ENCODE results near the gene CDH18.

CDH18 gene, protein sequence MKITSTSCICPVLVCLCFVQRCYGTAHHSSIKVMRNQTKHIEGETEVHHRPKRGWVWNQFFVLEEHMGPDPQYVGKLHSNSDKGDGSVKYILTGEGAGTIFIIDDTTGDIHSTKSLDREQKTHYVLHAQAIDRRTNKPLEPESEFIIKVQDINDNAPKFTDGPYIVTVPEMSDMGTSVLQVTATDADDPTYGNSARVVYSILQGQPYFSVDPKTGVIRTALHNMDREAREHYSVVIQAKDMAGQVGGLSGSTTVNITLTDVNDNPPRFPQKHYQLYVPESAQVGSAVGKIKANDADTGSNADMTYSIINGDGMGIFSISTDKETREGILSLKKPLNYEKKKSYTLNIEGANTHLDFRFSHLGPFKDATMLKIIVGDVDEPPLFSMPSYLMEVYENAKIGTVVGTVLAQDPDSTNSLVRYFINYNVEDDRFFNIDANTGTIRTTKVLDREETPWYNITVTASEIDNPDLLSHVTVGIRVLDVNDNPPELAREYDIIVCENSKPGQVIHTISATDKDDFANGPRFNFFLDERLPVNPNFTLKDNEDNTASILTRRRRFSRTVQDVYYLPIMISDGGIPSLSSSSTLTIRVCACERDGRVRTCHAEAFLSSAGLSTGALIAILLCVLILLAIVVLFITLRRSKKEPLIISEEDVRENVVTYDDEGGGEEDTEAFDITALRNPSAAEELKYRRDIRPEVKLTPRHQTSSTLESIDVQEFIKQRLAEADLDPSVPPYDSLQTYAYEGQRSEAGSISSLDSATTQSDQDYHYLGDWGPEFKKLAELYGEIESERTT

DNA sequence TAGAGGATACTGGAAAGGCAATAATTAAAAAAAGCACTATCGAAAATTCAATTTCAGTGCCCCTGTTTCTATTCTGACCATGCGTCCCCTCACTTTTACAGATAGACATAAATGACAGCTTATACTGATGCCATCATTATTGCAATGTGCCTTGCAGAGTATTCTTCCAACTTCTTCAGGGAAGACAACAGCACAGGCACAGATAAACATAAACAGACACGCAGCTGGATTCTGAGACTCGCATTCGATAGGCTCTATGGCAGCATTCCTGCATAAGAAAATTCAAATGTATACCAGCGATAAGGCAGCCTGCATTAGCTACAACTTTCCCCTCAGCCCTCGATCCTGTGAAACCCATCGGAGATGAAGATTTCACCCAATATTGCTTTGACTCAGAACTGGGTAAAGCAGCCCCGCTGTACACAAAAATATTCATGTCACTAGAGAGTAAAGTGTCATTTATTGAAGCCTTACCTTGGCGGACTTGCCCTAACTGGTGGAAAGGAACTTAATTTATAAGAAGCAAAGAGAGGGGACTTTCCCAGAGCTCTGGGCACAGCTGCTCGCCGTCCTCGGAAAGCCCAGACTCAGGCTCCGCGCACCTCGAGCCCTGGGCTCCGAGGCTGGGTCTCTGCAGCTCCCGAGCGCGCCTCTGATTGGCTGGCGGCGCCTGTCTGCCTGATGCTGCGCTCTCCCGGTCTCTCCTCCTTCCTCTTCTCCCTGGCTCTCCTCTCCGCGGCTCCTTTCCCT, at the start of gene CDH18:
TSS of gene CDH18 (minus strand) at position 589 of the 750 bp plus-strand sequence. CDS start 149,214 bp downstream, outside the sequence.
- DNase-seq (ENCODE audit: low read depth) = no peak

DNA sequence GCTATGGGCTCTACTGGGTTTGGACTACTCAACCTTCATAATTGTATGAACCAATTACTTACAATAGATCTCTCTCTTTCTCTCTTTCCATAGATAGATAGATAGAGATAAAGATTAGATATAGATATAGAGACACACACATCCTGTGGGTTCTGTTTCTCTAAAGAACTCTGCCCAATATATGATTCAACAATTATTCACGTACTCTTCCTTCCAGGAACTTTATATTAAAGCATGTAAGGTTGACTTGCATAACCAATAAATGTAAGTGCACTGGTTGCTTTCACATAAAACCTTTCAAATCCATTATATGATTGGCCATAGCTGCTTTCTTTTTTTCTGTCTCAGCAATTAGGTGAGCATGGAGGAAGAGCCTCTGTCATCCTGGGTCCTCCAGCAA, 46.7 kb upstream of the CDH18 start:
- DNase-seq (ENCODE audit: low read depth) = no peak

DNA sequence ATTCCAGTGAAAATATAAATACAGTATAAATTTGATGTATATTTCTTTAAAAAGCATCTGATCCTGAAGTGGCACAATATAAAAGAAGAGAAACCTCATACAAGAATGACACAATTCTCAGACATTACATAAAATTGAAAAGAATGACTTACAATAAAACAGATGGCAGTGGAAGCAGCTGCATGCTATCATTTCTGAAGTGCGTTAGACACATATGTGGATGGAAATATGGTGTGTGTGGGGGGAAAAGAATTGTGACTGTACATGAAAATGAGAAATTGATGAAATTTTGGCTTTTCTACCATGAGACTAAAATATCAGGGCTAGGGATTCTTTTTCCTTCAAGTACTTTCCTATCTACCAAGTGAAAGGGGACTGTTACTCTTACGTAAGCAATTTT, 45.9 kb upstream of the CDH18 start:
- no peak for DNase-seq (ENCODE audit: low read depth)

DNA sequence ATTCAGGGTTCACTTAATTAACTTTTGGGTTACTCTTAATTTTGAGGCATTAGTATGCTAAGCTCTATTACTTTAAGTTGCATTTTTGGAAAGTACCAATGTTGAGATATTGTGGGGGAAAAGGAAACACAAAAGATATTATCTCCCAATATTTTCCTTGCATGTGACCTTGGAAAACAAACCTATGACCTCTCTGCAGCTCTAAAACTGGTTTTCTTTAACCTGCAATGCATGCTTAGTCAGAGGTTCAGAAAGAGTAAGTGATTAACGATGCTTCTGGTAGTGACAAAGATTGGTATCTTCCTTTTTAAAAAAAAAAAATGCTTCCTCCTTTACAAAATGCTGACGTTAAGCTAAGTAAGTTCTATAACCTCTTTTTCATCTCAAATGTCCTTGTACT, 44.9 kb upstream of the CDH18 start:
- DNase-seq (ENCODE audit: low read depth) = no peak

DNA sequence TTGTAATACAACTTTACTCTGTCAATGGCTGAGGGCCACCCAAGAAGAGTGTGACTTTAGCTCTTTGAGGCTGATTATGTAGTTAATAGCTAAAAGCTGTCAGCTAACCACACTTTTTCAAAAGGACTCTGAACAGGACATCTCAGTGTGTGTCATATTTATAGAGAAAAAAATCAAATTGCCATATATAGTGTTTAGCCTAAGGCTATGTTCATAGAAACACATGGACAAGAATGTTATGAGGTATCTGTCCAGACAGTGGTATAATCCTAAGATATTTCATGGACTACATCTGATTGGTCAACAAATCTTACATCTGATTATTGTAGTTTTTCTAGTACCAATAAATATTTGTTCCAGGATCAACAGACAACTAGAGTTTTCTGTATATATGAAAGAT, 42.1 kb upstream of the CDH18 start:
- no peak for DNase-seq (ENCODE audit: low read depth)

DNA sequence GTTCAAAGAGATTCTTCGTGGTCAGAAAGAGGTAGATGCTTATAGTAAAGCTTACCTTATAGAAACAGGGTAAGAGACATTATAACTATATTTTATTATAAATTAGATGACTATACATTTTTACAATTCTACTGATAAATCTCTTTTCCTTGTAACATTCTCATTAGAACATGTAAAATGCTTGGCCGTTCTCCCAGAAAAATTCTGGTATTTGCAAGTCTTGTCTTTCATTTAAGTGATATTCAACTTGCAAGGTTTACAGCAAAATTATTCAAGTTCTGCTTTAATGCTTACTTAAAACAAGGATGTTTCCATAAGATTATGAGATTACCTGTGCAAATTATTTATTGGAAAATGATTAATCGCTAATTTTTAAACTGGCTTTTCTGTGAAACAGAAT, 41.3 kb upstream of the CDH18 start:
- no peak for DNase-seq (ENCODE audit: low read depth)

DNA sequence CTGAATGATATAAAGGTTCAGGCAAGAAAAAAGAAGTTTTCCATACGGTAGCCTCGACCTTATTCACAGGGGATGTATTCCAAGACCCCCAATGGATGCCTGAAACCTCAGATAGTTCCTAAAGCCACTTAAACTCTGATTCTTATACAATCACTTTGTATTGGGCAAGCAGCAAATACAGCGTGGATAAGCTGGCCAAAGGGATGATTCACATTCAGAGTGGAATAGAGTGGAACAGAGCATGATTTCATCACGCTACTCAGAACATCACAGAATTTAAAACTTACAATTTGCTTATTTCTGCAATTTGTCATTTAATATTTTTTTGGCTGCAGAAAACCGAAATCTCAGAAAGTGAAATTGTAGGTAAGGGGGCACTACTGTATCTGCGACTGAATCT, 40.5 kb upstream of the CDH18 start:
- DNase-seq (ENCODE audit: low read depth) = no peak

DNA sequence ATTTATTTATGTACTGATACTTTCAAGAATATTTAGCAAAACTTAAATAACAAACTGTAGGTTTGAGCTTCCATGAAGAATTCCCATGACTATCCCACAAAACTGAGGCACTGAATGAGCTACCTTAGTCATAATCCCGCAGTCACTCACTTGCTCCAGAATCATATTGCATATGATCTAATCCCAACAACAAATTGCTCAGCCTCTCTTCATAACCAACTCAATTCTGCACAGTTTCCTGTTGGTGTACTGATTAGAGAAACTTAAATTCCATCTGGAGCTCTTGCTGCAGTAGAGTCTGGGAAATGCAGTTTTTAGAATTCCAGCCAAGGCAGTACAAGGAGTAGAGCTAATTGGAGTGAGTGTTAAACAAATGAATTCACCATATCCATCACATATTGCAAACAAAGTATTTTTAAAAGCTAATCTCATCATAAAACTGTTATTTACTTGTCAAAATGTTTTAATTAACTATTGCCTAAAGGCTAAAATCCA, 35.7 kb upstream of the CDH18 start:
- DNase-seq (ENCODE audit: low read depth) = no peak

DNA sequence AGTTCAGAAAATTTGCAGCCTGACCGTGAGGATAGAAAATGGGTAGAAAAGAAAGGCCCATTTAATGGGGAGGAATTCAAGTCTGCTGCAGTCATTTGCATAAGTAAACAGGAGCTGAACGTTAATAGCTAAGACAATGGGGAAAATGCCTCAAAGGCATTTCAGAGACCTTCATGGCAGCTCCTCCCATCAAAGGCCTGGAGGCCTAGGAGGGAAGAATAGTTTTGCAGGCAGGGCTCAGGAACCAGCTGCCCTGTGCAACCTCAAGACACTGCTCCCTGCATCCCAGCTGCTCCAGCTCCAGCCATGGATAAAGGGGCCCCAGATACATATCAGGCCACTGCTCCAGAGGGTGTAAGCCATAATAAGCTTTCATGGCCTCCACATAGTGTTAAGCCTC, 32.2 kb upstream of the CDH18 start:
- no peak for DNase-seq (ENCODE audit: low read depth)

DNA sequence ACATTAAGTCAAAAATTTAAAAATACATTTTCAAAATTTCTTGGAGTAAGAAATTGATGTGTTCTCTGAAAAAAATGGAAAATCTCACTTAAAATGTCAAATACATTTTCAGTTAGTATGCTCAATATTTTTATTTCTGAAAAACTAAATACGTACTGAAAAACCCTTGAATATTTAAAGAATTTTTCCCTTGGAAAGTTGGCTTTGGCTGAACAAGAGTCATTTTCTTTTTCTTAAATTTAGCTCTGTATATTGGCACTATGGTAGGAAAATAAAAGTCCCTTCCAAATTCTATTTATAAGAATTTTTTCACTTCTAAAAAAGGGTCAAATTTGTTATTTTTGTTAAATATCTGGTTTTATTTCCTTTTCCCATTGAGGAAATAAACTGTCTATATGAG, 29.0 kb upstream of the CDH18 start:
- DNase-seq (ENCODE audit: low read depth) = no peak

DNA sequence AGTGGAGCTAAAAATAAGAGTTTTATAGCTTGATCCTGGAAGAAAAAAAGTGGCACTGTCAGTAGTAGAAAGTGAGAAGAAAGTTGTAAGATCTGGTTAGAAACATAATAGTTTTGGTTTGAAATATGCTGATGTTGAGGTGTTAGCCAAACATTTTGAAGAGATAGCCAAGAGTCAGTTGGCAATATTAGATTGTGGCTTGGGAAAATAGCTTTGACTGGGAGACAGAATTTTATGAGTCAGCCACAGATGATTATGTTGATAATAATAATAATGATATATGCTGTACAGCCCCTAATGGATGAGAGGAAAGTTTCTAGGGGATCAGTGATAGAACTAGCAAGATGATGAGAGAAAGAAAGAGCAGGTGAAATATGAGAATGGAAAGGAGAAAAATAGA, 12.4 kb upstream of the CDH18 start:
- no peak for DNase-seq (ENCODE audit: low read depth)

DNA sequence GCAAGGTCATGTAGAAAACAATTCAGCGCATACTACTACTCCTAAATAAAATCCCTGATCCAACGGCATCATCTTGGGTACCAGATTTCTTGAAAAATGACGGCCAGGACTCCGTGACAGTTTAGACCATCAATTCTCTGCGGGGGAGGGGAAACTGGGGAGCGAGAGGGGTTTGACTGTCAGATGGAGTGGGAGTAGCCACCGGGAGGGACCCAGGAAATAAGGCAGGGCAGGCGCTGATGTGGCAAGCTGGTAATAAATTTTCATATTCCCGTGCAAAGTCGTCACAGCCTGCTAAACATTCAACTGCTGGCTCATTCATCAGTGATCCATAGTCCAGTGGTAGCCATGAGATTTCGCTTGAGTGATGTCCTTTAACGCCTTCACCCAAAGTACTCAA, 457 bp upstream of the CDH18 start:
- no peak for DNase-seq (ENCODE audit: low read depth)

DNA sequence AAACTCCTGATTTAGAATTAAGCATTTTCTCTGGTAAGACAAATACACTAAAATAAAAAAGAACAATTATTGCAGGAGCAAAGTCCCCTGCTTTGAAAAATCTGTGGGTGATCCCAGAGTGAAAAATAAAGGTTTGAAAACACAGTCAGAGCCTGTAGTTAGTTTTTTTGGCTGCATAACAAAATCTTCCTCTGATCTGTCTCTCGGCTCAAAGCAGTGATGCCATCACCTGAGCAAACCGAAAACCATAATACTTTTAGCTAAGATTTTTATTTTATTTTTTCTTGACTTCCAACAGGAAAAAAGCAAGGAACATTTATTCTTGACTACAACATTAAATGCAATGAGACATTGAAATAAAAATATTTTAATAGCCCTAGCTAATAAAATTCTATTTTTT, 1.2 kb downstream of the CDH18 start:
- no peak for DNase-seq (ENCODE audit: low read depth)

DNA sequence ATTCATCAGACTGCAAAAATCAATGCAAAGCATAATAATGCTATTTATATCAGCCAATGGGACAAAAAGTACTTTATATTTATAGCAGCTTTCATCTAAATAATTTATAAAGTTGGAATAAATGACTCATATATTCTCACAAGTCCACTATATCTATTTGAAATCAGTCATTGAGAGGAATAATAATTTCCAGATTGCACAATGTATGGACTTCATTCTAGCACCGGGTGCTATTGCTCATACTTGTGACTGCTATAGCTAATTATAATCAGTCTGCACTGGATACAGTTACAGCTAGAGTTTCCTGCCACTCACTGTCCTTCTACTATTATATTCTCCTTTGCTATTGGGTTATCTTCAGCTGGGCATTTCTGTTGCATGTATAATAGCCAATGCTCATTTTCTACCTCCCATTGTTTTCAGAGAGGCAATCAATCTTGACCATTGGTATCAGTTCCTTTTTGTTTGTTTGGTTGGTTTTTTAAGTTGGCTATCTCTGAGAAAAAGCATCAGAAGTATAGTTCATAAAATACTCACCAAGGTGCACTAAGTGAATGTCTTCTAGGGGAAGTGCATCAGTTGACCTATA, 1.9 kb downstream of the CDH18 start:
- no peak for DNase-seq (ENCODE audit: low read depth)

DNA sequence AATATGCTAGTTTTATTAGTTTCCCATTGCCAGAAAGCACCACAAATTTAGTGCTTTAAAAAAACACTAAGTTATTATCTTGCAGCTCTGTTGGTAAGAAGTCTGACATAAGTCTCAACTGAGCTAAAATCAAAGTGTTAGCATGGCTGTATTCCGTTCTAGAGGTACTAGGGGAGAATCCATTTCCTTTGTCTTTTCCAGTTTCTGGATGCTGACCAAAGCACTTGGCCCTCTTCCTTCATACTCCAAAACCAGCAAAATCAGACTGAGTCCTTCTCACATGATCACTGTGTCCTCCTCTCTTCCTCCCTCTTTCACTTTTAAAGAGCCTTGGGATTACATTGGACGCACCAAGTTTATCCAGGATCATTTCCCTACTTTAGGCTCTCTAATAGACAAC, 9.5 kb downstream of the CDH18 start:
- no peak for DNase-seq (ENCODE audit: low read depth)

DNA sequence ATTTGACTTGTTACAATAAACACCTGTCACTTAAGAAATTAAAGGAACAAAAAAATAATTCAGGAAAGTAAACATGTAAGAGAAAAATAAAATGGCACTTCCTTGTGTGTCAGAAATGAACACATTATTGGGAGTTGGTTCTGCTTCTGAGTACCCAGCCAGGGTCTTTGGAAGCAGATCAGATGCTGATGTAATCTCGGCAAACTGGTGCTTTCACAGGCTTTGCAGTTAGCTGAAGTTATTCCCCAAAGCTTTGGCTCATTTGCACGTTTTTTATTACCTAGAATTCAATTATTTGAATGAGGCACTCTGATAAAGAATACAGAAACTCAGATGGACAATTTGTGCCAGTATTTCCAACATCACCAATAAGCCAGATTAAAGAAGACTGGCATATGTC, 10.9 kb downstream of the CDH18 start:
- no peak for DNase-seq (ENCODE audit: low read depth)

DNA sequence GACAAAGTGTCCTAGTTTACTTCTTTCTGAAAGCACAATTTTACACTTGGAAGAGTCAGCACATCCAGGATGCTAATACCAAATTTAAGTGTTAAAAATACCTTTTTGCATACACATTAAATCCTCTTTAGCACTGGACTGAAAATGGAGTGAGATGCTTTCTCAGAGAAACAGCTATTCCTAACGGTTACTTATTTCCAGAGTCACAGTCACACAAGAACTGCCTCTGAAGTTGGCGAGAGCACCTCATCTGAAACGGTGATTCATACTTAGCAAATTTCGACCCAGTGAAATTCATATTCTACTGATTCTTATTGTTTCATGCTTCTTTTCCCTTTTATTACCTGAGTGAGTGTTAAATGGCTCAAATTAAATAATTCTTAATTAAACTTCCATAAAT, 12.2 kb downstream of the CDH18 start:
- DNase-seq (ENCODE audit: low read depth) = no peak

DNA sequence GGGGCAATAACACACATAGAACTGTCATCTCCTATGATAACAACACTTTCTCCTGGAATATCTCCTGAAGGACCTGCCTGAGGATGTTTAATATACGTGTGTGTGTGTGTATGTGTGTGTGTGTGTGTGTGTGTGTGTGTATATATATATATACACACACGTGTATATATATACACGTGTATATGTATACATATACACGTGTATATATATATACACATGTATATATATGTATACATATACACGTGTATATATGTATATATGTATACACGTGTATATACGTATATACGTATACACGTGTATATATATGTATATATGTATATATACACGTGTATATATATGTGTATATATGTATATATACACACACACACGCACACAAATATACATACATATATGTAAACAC, 27.5 kb downstream of the CDH18 start:
- DNase-seq (ENCODE audit: low read depth) = no peak

DNA sequence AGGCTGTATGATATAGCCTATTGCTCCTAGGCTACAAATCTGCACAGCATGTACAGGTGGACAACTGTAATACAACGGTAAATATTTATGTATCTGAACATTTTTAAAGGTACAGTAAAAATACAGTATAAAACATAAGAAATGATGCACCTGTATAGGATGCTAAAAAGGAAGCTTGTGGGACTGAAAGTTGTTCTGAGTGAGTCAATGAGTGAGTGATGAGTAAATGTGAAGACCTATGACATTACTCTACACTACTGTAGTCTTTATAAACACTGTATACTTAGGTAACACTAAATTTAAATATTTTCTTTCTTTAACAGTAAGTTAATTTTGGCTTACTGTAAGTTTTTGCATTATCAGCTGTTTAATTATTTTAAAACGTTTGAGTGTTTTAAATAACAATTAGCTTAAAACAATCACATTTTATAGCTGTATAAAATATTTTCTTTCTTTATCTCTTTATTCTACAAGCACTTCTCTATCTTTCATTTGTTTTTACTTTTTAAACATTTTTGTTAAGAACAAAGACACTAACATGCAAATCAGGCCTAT, 28.1 kb downstream of the CDH18 start:
- no peak for DNase-seq (ENCODE audit: low read depth)

DNA sequence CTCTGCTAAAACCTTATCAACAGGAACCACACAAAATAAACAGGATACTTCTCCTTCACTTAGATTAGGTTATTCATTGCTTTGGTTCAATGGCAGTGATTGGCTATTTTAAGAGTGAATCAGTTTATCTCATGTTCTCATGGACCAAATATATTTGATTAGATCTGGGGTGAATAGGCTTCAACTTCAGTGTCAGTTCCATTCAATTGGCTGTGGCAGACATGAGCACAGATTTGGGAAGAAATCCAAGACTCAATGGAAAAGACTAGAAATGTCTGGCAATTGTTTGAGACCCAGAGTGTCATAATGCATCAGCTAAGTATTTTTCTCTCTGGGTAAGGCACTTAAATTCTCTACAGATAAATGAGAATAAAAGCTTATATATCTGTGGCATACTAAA, 37.1 kb downstream of the CDH18 start:
- DNase-seq (ENCODE audit: low read depth) = no peak

DNA sequence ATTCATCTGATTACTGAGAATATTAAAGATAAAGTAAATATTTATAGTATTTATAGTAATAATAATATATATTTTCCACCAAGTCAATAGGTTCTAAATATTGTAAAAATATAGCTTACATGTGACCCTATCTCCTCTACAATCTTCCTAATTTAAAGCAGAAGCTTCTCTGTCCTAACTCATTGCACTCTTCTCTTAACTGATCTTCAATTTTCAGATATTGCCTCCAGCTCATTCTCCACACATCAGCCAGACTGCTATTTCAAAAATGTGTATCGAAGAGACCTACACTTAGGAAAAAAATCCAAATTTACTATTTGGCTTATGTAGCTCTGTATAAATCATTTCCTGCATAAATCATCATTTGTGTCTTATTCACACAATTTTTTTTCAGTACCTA, 47.8 kb downstream of the CDH18 start:
- DNase-seq (ENCODE audit: low read depth) = no peak

DNA sequence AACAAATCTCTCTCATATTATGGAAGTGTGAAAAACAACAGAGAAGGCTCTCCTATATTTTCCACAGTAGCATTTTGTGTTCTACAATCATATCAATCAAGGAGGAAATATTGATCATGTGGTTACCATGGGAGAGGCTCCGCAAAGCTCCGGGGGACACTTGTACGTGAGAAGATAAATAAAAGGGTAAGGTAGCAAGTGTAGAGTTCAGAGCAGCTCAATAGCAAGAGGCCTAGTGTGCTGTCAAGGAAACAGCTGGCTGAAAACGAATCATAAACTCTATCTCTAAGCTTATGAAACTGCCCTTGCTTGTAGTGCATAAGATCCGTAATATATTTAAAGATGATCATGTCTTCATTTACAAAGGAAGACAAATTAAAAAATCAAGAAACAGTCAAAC, 57.5 kb downstream of the CDH18 start:
- no peak for DNase-seq (ENCODE audit: low read depth)

Measured in T-helper 22 cell (primary cell).